GM10266 (cell line): ENCODE data around the gene RPL9.

Source experiments
- DNase-seq: peaks from one replicate; pipeline ENCODE4 v3.0.0; 2012; ENCODE audit errors: extremely low spot score
- CTCF ChIP-seq: IDR thresholded peaks from 2 replicates; pipeline ENCODE4 v1.5.1; 2012; ENCODE audit warnings: mild to moderate bottlenecking, low read depth; ENCODE audit not compliant: control insufficient read depth, insufficient read depth; ENCODE audit errors: missing control alignments

RPL9 gene

GRCh38 chr4:39495446-39496213 lies 36.9 kb upstream of the RPL9 start:
- no peak for DNase-seq
- no peak for TF ChIP-seq CTCF

- no peak for DNase-seq
- TF ChIP-seq CTCF: no peak
These were observed 35.6 kb upstream of the RPL9 start for GRCh38 chr4:39494354-39494753.

GRCh38 chr4:39490322-39490721 lies 31.6 kb upstream of the RPL9 start:
- no peak for TF ChIP-seq CTCF
- DNase-seq: no peak

GRCh38 chr4:39486221-39486804 lies 27.6 kb upstream of the RPL9 start:
- no peak for DNase-seq
- no peak for TF ChIP-seq CTCF

GRCh38 chr4:39484582-39485272 lies 26.0 kb upstream of the RPL9 start:
- DNase-seq: no peak
- TF ChIP-seq CTCF: no peak

GRCh38 chr4:39480902-39481695 lies 22.4 kb upstream of the RPL9 start:
- no peak for DNase-seq
- no peak for TF ChIP-seq CTCF
